OCI-LY7 (cell line): Measurements from ENCODE around the gene CHST13.
A peak's percentile ranks its signal among the peaks of the same experiment; 100 is the strongest.

Experiments used
- CTCF ChIP-seq: fragments of 200-600 bp; sonication (generic); conservative IDR thresholded peaks from 2 replicates; pipeline ENCODE4 v1.5.1; 2014; ENCODE audit warnings: mild to moderate bottlenecking, antibody characterized with exemption, low read length, moderate library complexity, mixed read lengths
- EZH2phosphoT487 ChIP-seq: fragments of 200-600 bp; sonication (generic); IDR thresholded peaks from 2 replicates; pipeline ENCODE4 v1.6.1; 2018; ENCODE audit warnings: low read depth, borderline replicate concordance, mild to moderate bottlenecking, mixed run types, antibody characterized with exemption, low read length, moderate library complexity, mixed read lengths

GRCh38 chr3:126548556-126549466, 24.9 kb downstream of the CHST13 start:
- TF ChIP-seq EZH2phosphoT487: no peak
- 0 out of 2 replicates have a peak, but pooled peaks have one; percentile 28 for TF ChIP-seq CTCF
